SK-N-SH (cell line): ENCODE data around the gene STK36. TPM values are rescaled to one million over a fixed set of nuclear protein-coding genes. Genes with fewer than 3 reads are reported as not detected.
A peak's percentile ranks its signal among the peaks of the same experiment; 100 is the strongest.

ENCODE experiments used
- CTCF ChIA-PET: fragments of 300-600, 350-600 bp; formaldehyde crosslinking; extraction: SDS; loops from one replicate; lab custom pipeline; 2021; lab: Yijun Ruan, JAX
- POLR2A ChIA-PET: fragments of 350-600 bp; sonication (Branson Sonifier 250); formaldehyde crosslinking; extraction: SDS; loops from one replicate; lab custom pipeline; 2020; ENCODE audit warnings: antibody characterized with exemption, inconsistent platforms; lab: Yijun Ruan, JAX
- DNase-seq: peaks from one replicate; pipeline ENCODE4 v3.0.0; 2012
- H2AFZ ChIP-seq: fragments of 200-600 bp; sonication (generic); 2 replicates; pipeline ENCODE4 v1.8.1; 2016; ENCODE audit warnings: antibody characterized with exemption, mild to moderate bottlenecking, low read depth
- H3F3A ChIP-seq: fragments of 200-600 bp; sonication (generic); replicated peaks from 2 replicates; pipeline ENCODE3; 2016; ENCODE audit warnings: antibody characterized with exemption, mild to moderate bottlenecking; ENCODE audit not compliant: insufficient read depth
- H3K27ac ChIP-seq, 2 experiments: fragments of 200-500 bp in 1 of 2; fragments of 200-600 bp in 1 of 2; sonication (Bioruptor generic) in 1 of 2; sonication (generic), shearing (Covaris generic) in 1 of 2; 2 replicates each; pipeline versions ENCODE4 v1.5.1 to v1.6.1; 2014 to 2016; ENCODE audit warnings: low read depth in 2 of 2, inconsistent platforms in 1 of 2, low read length in 1 of 2, mild to moderate bottlenecking in 1 of 2, mixed read lengths in 1 of 2
- H3K27me3 ChIP-seq: fragments of 200-600 bp; sonication (generic), shearing (Covaris generic); 2 replicates; pipeline ENCODE4 v1.6.1; 2016; ENCODE audit warnings: mixed run types; ENCODE audit not compliant: insufficient read depth
- H3K36me3 ChIP-seq, 2 experiments: fragments of 200-500 bp in 1 of 2; fragments of 200-600 bp in 1 of 2; sonication (Bioruptor generic) in 1 of 2; sonication (generic) in 1 of 2; replicated peaks in 1 of 2; 2 replicates each; pipeline versions ENCODE3 to v1.5.1; 2014 to 2016; ENCODE audit warnings: low read length in 1 of 2, mild to moderate bottlenecking in 1 of 2; ENCODE audit not compliant: insufficient read depth in 2 of 2, control insufficient read depth in 1 of 2
- H3K4me1 ChIP-seq, 2 experiments: fragments of 200-500 bp in 1 of 2; fragments of 200-600 bp in 1 of 2; sonication (Bioruptor generic) in 1 of 2; sonication (generic), shearing (Covaris generic) in 1 of 2; 2 replicates each; pipeline versions ENCODE4 v1.5.1 to v1.6.1; 2014 to 2016; ENCODE audit warnings: low read depth in 1 of 2, low read length in 1 of 2, mixed run types in 1 of 2; ENCODE audit not compliant: insufficient read depth in 2 of 2, control insufficient read depth in 1 of 2
- H3K4me2 ChIP-seq: fragments of 200-600 bp; sonication (generic), shearing (Covaris generic); 2 replicates; pipeline ENCODE4 v1.6.1; 2017; ENCODE audit warnings: mixed run types
- H3K4me3 ChIP-seq, 2 experiments: fragments of 200-500 bp in 1 of 2; fragments of 200-600 bp in 1 of 2; sonication (Bioruptor generic) in 1 of 2; sonication (generic), shearing (Covaris generic) in 1 of 2; 2 replicates each; pipeline versions ENCODE4 v1.5.1 to v1.8.1; 2014 to 2016; ENCODE audit warnings: low read depth in 2 of 2, inconsistent platforms in 1 of 2, low read length in 1 of 2, mild to moderate bottlenecking in 1 of 2, mixed read lengths in 1 of 2, moderate library complexity in 1 of 2
- H3K79me2 ChIP-seq: fragments of 200-600 bp; sonication (generic); 2 replicates; pipeline ENCODE4 v1.8.1; 2017; ENCODE audit warnings: mild to moderate bottlenecking; ENCODE audit not compliant: insufficient read depth
- H3K9ac ChIP-seq: fragments of 200-600 bp; sonication (generic); 2 replicates; pipeline ENCODE4 v1.6.1; 2017; ENCODE audit warnings: mixed run types
- H3K9me2 ChIP-seq: fragments of 200-600 bp; sonication (generic); 2 replicates; pipeline ENCODE4 v1.6.1; 2017; ENCODE audit warnings: mixed run types
- H3K9me3 ChIP-seq: fragments of 200-600 bp; sonication (generic); 2 replicates; pipeline ENCODE4 v1.6.1; 2017; ENCODE audit warnings: mixed run types, mild to moderate bottlenecking, moderate library complexity
- H4K20me1 ChIP-seq: fragments of 200-600 bp; sonication (generic); 2 replicates; pipeline ENCODE4 v1.6.1; 2017; ENCODE audit warnings: mild to moderate bottlenecking, mixed run types; ENCODE audit not compliant: insufficient read depth
- CHD2 ChIP-seq: fragments of 150-350 bp; IDR thresholded peaks from 2 replicates; pipeline ENCODE4 v1.6.1; 2018; ENCODE audit warnings: low read length; ENCODE audit not compliant: partially characterized antibody
- GATA2 ChIP-seq: sonication (generic); formaldehyde crosslinking; IDR thresholded peaks from 2 replicates; pipeline ENCODE4 v1.5.0; 2020; ENCODE audit warnings: mild to moderate bottlenecking, missing genetic modification reagents
- MAX ChIP-seq: IDR thresholded peaks from 2 replicates; pipeline ENCODE4 v1.4.0; 2012; ENCODE audit warnings: low read depth
- MEF2A ChIP-seq: IDR thresholded peaks from 2 replicates; pipeline ENCODE4 v1.4.0; 2012; ENCODE audit warnings: low read depth, borderline replicate concordance
- RAD21 ChIP-seq: IDR thresholded peaks from 2 replicates; pipeline ENCODE4 v1.6.1; 2012; ENCODE audit warnings: mild to moderate bottlenecking, low read length
- RCOR1 ChIP-seq: fragments of 150-350 bp; IDR thresholded peaks from 2 replicates; pipeline ENCODE4 v1.6.1; 2017; ENCODE audit warnings: antibody characterized with exemption, low read length
- SIN3A ChIP-seq: IDR thresholded peaks from 2 replicates; pipeline ENCODE4 v1.6.1; 2012; ENCODE audit warnings: low read depth, mild to moderate bottlenecking, low read length, moderate library complexity, borderline replicate concordance
- SMC3 ChIP-seq: IDR thresholded peaks from 2 replicates; pipeline ENCODE4 v1.6.1; 2012; ENCODE audit warnings: low read depth, low read length, improper control_type of control experiment
- WGBS: methylation state at CpG from one replicate; pipeline ENCODE4 v1.1.6; 2017; ENCODE audit warnings: low lambda C conversion rate; 5-methylcytosine and 5-hydroxymethylcytosine counted together
- polyA plus RNA-seq, 3 experiments: library from polyadenylated mRNA; depleted of rRNA; stranded (reverse); fragments of >200 nt; gene quantifications; 2 replicates each; pipeline ENCODE4 v1.2.3, GENCODE V29; 2012
- TF ChIP-seq, protein P1 (sequence below): IDR thresholded peaks from 2 replicates; pipeline ENCODE4 v1.4.0; 2012; ENCODE audit warnings: low read depth, borderline replicate concordance
- TF ChIP-seq, protein P2 (sequence below): fragments of 200-600 bp; sonication (generic); IDR thresholded peaks from 2 replicates; pipeline ENCODE4 v1.6.1; 2017; ENCODE audit warnings: antibody characterized with exemption, mild to moderate bottlenecking, moderate library complexity
- TF ChIP-seq, protein P3 (sequence below): fragments of 150-350 bp; IDR thresholded peaks from 2 replicates; pipeline ENCODE4 v1.6.1; 2016; ENCODE audit warnings: mild to moderate bottlenecking, low read depth, low read length

Gene STK36
- polyA plus RNA-seq, 1 of the 3 experiments (the other 2 are of a cell fraction), result 53.5 TPM

- TF ChIP-seq SIN3A (no peak), RAD21 (no peak), MEF2A (no peak), GATA2 (CRISPR knock-in tag) (no peak)
Observed at GRCh38 chr2:218645126-218645525, 26.8 kb upstream of the STK36 start (continued).

DNA sequence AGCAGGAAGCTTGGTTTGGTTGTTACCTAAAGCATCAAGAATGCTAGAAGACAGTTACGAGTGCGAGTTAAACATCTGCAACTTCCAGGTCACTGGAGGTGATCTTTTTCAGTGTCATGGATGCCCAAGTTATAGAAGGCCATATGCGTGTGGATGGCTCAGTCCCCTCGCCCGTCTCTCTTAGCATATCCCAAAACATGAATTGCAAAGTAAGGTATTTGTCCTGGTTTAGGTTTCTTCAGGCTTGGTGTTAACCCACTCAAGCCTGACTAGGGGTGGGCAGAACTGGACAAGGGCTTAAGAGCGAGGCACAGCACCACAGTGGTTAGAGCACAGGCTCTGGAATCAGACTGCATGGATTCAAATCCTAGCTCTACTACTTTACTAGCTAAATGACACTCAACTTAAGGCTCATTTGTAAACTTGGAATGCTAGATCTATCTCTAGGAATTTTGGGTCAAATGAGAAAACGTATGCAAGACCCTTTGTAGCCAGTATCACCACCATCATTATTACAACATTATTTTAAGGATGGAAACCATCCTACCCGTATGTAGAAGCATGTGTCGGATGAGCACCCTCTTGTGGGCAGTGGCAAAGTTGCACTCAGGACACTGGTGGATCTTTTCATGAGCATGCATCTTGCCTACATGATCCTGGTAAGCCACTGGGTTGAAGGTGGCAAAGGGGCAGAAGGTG lies 23.6 kb upstream of the STK36 start:
- POLR2A ChIA-PET, result no interaction called here
- Histone ChIP-seq H3K36me3 (peaks cover 38 to 83% of the 10 kb centered on the region in 2 experiments), H3K4me3 (no peak overlapping the region), H3K27ac (no peak overlapping the region; a peak in 1 of 4 replicates), H3K27me3 (no peaks in the 10 kb centered on the region), H3K4me1 (no peaks in the 10 kb centered on the region; a peak in 1 of 4 replicates), H3F3A (peaks cover 4% of the 10 kb centered on the region), H3K4me2 (no peak overlapping the region), H3K9ac (no peak overlapping the region), H4K20me1 (no peaks in the 10 kb centered on the region), H3K9me3 (no peaks in the 10 kb centered on the region), H3K79me2 (peaks cover 5% of the 10 kb centered on the region), H2AFZ (no peak overlapping the region), H3K9me2 (no peaks in the 10 kb centered on the region)
- CTCF ChIA-PET, result interaction anchor here (0.6 to 3.7 kb wide), 35 partner anchors 10 to 373 kb away, joined by 3 to 36 read pairs (median 4); partner anchors contain the start of genes BCS1L, PLCD4 and ZNF142
- peak; percentile 76 for DNase-seq
- TF ChIP-seq, protein P1, sequence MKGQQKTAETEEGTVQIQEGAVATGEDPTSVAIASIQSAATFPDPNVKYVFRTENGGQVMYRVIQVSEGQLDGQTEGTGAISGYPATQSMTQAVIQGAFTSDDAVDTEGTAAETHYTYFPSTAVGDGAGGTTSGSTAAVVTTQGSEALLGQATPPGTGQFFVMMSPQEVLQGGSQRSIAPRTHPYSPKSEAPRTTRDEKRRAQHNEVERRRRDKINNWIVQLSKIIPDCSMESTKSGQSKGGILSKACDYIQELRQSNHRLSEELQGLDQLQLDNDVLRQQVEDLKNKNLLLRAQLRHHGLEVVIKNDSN, result no peak
- peak; percentile 24 for TF ChIP-seq CHD2
- 0 out of 2 replicates have a peak, but pooled peaks have one; percentile 25 for TF ChIP-seq MAX
- TF ChIP-seq, protein P2, sequence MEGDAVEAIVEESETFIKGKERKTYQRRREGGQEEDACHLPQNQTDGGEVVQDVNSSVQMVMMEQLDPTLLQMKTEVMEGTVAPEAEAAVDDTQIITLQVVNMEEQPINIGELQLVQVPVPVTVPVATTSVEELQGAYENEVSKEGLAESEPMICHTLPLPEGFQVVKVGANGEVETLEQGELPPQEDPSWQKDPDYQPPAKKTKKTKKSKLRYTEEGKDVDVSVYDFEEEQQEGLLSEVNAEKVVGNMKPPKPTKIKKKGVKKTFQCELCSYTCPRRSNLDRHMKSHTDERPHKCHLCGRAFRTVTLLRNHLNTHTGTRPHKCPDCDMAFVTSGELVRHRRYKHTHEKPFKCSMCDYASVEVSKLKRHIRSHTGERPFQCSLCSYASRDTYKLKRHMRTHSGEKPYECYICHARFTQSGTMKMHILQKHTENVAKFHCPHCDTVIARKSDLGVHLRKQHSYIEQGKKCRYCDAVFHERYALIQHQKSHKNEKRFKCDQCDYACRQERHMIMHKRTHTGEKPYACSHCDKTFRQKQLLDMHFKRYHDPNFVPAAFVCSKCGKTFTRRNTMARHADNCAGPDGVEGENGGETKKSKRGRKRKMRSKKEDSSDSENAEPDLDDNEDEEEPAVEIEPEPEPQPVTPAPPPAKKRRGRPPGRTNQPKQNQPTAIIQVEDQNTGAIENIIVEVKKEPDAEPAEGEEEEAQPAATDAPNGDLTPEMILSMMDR, result peak; percentile 88
- peak; percentile 75 for TF ChIP-seq SMC3
- 0 out of 2 replicates have a peak, but pooled peaks have one; percentile 13 for TF ChIP-seq RCOR1
- TF ChIP-seq, protein P3, sequence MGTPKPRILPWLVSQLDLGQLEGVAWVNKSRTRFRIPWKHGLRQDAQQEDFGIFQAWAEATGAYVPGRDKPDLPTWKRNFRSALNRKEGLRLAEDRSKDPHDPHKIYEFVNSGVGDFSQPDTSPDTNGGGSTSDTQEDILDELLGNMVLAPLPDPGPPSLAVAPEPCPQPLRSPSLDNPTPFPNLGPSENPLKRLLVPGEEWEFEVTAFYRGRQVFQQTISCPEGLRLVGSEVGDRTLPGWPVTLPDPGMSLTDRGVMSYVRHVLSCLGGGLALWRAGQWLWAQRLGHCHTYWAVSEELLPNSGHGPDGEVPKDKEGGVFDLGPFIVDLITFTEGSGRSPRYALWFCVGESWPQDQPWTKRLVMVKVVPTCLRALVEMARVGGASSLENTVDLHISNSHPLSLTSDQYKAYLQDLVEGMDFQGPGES, result no peak
- TF ChIP-seq RAD21, result peak; percentile 85
- WGBS, result 64% methylated on average over 8 of the region's 9 CpGs
